ENCODE measurements around the gene P2RX3. TPM values are rescaled to one million over a fixed set of nuclear protein-coding genes. Genes with fewer than 3 reads are reported as not detected.
"Not testable (repeated sequence)": the region's sequence is repeated elsewhere in the genome, so short reads cannot be mapped to it uniquely, and the experiment has no call there.

The P2RX3 gene
- polyA plus RNA-seq, 6 donors from 2014 or later: not detected

DNA sequence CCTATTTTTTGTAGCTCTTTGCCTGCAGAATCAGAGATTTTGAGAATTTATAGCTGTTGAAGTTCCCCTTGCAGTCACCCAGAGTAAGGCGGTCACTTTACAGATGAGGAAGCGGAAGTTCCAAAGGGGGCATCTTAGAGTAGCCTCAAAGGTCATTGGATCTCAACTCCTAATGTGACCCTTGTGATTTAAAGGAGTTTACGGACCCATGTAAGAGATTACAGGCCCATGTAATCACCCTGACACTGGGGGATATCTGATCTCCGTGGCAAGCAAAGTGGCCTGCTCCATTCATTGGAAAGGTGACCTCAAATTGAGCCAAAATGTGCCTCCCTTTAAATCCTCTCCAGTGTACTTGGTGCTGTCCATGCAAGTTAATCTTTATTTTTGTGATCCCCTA is 15.7 kb downstream of the P2RX3 start:
- Mint-ChIP-seq H3K27ac (no peak overlapping the region), H3K4me1 (peaks cover 5 to 6% (median 6%) of the 10 kb centered on the region in 3 donors), H3K9me3 (peaks cover 0 to 6% (median 5%) of the 10 kb centered on the region in 7 donors), H3K27me3 (peaks cover 11 to 26% (median 20%) of the 10 kb centered on the region in 3 donors), H3K36me3 (no peaks in the 10 kb centered on the region), H3K4me3 (no peak overlapping the region)
- ATAC-seq (ENCODE audit: low read depth in 2 of 2) (no peak), DNase-seq (no peak)

DNA sequence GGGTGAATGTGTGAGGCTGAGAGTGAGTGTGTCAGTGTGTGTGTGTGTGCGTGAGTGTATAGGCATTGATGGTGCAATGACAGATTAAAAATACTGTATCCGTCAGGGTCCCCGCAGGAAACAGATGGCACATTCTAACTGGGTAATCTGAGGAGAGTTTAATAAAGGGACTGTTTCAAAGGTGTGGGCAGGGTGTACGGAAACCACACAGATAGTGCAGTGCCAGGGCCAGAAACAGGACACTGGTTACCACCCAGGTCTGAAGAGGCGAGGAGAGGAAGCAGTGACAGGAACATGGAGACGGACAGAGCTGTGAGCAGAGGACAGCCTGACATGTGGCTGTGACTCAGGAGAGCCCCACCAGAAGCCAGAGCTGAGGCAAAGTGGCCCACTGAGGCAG is 16.5 kb downstream of the P2RX3 start:
- Mint-ChIP-seq H3K27me3 (peaks cover 11 to 26% (median 20%) of the 10 kb centered on the region in 3 donors), H3K4me3 (no peak overlapping the region), H3K9me3 (peaks cover 0 to 6% (median 5%) of the 10 kb centered on the region in 7 donors), H3K4me1 (peaks cover 5 to 6% (median 6%) of the 10 kb centered on the region in 3 donors), H3K36me3 (no peaks in the 10 kb centered on the region), H3K27ac (no peak overlapping the region)
- ATAC-seq (ENCODE audit: low read depth in 2 of 2) (no peak), DNase-seq (no peak)

DNA sequence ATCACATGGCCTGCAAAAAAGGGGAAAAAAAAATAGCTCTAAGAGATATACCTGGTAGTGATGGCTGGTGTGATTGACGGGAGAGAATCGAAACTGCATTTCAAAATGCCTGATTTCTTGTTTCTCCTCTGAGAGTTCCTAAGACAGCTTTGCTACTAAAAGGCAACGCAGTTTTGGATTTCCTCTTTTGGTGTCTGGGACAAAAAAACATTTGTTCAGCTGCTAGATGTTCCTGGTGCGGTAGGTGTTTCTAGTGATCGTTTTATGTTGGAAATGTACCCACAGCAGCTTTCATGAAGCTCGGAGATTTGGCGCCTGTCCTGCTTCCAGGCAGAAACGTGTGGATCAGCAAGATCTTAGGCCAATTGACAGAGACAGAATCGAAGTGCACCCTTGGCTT is 18.1 kb downstream of the P2RX3 start:
- Mint-ChIP-seq H3K4me3 (no peak overlapping the region), H3K27me3 (peaks cover 10 to 22% (median 20%) of the 10 kb centered on the region in 3 donors), H3K36me3 (no peaks in the 10 kb centered on the region), H3K9me3 (peaks cover 0 to 5% (median 4%) of the 10 kb centered on the region in 7 donors), H3K4me1 (peaks cover 0 to 5% (median 2%) of the 10 kb centered on the region in 3 donors), H3K27ac (no peak overlapping the region)
- DNase-seq: no peak
- ATAC-seq (ENCODE audit: low read depth in 2 of 2): no peak

DNA sequence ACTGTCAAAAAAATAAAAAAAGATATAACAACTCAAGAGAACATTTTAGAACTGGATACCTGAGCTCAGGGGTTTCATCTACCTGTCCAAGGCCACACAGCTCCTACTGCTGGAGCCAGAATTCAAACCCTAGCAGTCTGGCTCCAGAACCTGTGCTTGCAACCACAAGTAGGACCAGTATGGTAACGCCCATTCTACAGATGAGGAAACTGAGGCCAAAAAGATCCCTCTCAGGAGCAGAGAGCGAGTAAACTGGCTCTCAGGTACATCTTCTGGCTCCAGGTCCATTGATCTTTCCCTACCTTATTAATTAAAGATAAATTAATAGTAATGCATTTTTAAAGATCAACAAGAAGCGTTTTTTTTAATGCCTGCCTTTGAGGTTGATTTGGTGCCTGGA is 19.2 kb downstream of the P2RX3 start:
- H3K27me3 Mint-ChIP-seq: peaks cover 12 to 27% (median 25%) of the 10 kb centered on the region in 3 donors
- no peak for ATAC-seq (ENCODE audit: low read depth in 2 of 2)
- H3K4me1 Mint-ChIP-seq: peaks cover 0 to 5% (median 2%) of the 10 kb centered on the region in 3 donors
- no peak overlapping the region for H3K4me3 Mint-ChIP-seq
- H3K9me3 Mint-ChIP-seq: no peaks in the 10 kb centered on the region
- DNase-seq: no peak
- H3K36me3 Mint-ChIP-seq: no peaks in the 10 kb centered on the region
- no peak overlapping the region for H3K27ac Mint-ChIP-seq

GRCh38 chr11:57357856-57358255 is 19.7 kb downstream of the P2RX3 start:
- Mint-ChIP-seq H3K4me1 (peaks cover 0 to 5% (median 2%) of the 10 kb centered on the region in 3 donors), H3K27me3 (peaks cover 13 to 28% (median 28%) of the 10 kb centered on the region in 3 donors), H3K9me3 (no peaks in the 10 kb centered on the region), H3K36me3 (no peaks in the 10 kb centered on the region), H3K27ac (no peak overlapping the region), H3K4me3 (no peak overlapping the region)
- ATAC-seq (ENCODE audit: low read depth in 2 of 2) (no peak), DNase-seq (no peak)

- ATAC-seq (ENCODE audit: low read depth in 2 of 2) (no peak), DNase-seq (no peak)
- Mint-ChIP-seq H3K4me3 (no peak overlapping the region), H3K36me3 (no peaks in the 10 kb centered on the region), H3K27me3 (peaks cover 19 to 31% (median 28%) of the 10 kb centered on the region in 3 donors), H3K9me3 (no peaks in the 10 kb centered on the region), H3K4me1 (peaks cover 0 to 5% (median 2%) of the 10 kb centered on the region in 3 donors), H3K27ac (peak overlapping the region in 1 of 6 donors; percentile 5)
Observed at GRCh38 chr11:57358543-57358961, 20.4 kb downstream of the P2RX3 start.

DNA sequence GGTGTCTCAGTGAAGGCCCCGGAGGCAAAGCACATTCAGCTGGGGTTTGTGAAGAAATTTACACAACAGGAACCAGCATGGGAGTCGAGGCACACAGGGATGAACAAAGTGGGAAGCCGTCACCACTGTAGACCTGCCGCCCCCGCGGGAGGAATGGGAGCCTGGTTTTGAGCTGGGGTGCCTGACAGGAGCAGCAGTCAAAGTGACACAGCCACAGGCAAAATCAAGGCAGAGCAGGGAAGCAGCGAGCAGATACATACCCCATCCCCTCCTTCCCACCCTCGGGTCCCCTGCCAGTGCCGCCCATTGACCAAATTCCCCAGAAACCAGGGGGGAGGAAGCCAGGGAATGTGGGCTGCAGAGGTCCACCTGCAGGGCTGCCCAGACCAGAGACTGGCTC is 20.8 kb downstream of the P2RX3 start:
- no peak for DNase-seq
- H3K4me3 Mint-ChIP-seq: no peak overlapping the region
- no peaks in the 10 kb centered on the region for H3K9me3 Mint-ChIP-seq
- no peak overlapping the region for H3K27ac Mint-ChIP-seq
- no peak for ATAC-seq (ENCODE audit: low read depth in 2 of 2)
- H3K36me3 Mint-ChIP-seq: no peaks in the 10 kb centered on the region
- H3K4me1 Mint-ChIP-seq: peaks cover 0 to 5% (median 2%) of the 10 kb centered on the region in 3 donors
- peaks cover 19 to 31% (median 28%) of the 10 kb centered on the region in 3 donors for H3K27me3 Mint-ChIP-seq

- Mint-ChIP-seq H3K4me3 (no peak overlapping the region), H3K4me1 (peaks cover 0 to 4% (median 2%) of the 10 kb centered on the region in 3 donors), H3K36me3 (no peaks in the 10 kb centered on the region), H3K9me3 (no peaks in the 10 kb centered on the region), H3K27me3 (peaks cover 21 to 28% (median 28%) of the 10 kb centered on the region in 3 donors), H3K27ac (no peak overlapping the region)
- DNase-seq: no peak
- ATAC-seq (ENCODE audit: low read depth in 2 of 2): no peak
Observed at GRCh38 chr11:57359396-57359795, 21.2 kb downstream of the P2RX3 start.

DNA sequence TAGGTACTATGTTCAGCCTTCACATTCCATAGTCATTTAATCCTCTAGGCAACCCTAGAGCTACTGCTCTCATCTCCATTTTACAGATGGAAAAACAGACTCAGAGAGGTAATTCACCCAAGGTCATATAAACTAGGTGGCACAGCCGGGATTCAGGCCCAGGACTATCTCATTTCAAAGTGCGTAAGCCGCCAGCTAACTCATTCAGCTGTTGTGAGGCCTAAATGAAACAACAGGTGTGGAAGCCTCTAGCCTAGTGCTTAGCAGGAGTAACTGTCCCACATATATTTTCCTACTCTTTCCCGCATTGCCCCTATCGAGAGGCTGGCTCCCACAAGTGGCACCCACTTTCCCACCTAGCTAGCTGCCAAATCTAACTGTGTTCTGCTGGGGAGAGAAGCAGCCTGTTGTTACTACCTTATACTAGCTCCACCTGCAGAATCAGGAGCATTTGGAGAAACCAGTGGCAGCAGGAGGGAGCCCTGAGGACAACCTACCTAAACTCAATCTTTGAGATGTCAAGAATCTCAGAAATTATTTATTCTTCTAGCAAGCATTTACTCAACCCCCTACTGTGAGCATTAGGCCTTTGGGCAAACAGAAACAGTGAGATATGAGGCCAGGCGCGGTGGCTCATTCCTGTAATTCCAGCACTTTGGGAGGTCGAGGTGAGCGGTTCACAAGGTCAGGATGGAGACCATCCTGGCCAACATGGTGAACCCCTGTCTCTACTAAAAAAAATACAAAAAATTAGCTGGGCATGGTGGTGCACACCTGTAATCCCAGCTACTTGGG is 21.9 kb downstream of the P2RX3 start:
- no peaks in the 10 kb centered on the region for H3K36me3 Mint-ChIP-seq
- peaks cover 22 to 27% (median 22%) of the 10 kb centered on the region in 3 donors for H3K27me3 Mint-ChIP-seq
- no peak for DNase-seq
- H3K4me3 Mint-ChIP-seq: no peak overlapping the region
- ATAC-seq (ENCODE audit: low read depth in 2 of 2): no peak
- no peaks in the 10 kb centered on the region for H3K9me3 Mint-ChIP-seq
- peaks cover 0 to 2% (median 0%) of the 10 kb centered on the region in 3 donors for H3K4me1 Mint-ChIP-seq
- H3K27ac Mint-ChIP-seq: no peak overlapping the region

- peaks cover 21 to 33% (median 22%) of the 10 kb centered on the region in 3 donors for H3K27me3 Mint-ChIP-seq
- ATAC-seq (ENCODE audit: low read depth in 2 of 2): no peak
- no peaks in the 10 kb centered on the region for H3K36me3 Mint-ChIP-seq
- H3K4me3 Mint-ChIP-seq: no peak overlapping the region
- DNase-seq: no peak
- H3K9me3 Mint-ChIP-seq: no peaks in the 10 kb centered on the region
- no peak overlapping the region for H3K27ac Mint-ChIP-seq
- H3K4me1 Mint-ChIP-seq: peaks cover 0 to 2% (median 0%) of the 10 kb centered on the region in 3 donors
Observed at GRCh38 chr11:57360991-57361390, 22.8 kb downstream of the P2RX3 start.

DNA sequence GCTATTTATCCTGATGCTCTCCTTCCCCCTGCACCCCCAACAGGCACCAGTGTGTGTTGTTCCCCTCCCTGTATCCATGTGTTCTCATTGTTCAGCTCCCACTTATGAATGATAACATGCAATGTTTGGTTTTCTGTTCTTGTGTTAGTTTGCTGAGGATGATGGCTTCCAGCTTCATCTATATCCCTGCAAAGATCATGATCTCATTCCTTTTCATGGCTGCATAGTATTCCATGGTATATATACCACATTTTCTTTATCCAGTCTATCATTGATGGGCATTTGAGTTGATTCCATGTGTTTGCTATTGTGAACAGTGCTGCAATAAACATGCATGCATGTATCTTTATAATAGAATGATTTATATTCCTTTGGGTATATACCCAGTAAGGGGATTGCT is 23.3 kb downstream of the P2RX3 start:
- not testable (repeated sequence) for DNase-seq; ATAC-seq (ENCODE audit: low read depth in 2 of 2); H3K36me3 Mint-ChIP-seq; H3K4me3 Mint-ChIP-seq; H3K27ac Mint-ChIP-seq; H3K4me1 Mint-ChIP-seq; H3K9me3 Mint-ChIP-seq
- H3K27me3 Mint-ChIP-seq: peaks cover 16 to 33% (median 22%) of the 10 kb centered on the region in 3 donors

DNA sequence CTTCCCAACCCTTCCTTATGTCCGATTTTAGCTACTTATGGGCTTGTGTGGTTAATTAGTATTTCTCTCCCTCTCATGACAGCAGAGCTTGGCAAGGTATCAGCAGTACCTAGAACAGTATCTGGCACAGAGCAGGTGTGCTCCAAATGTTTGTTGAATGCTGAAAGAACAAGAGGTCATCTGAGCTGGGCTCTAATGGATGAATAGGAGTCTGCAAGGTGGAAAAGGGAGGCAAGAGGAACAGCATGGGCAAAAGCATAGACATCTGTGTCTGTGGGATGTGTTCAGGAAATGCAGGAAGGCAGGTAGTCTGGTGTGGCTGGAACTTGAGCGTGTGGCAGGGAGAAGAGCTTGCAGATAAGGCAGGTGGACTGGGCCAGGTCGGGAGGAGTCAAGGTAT is 23.8 kb downstream of the P2RX3 start:
- H3K4me3 Mint-ChIP-seq: no peak overlapping the region
- no peaks in the 10 kb centered on the region for H3K9me3 Mint-ChIP-seq
- DNase-seq (no peak), ATAC-seq (ENCODE audit: low read depth in 2 of 2) (no peak)
- H3K27ac Mint-ChIP-seq: peak overlapping the region in 2 of 6 donors; percentile 3 to 5
- H3K4me1 Mint-ChIP-seq: no peaks in the 10 kb centered on the region
- peaks cover 11 to 33% (median 27%) of the 10 kb centered on the region in 3 donors for H3K27me3 Mint-ChIP-seq
- H3K36me3 Mint-ChIP-seq: no peaks in the 10 kb centered on the region

DNA sequence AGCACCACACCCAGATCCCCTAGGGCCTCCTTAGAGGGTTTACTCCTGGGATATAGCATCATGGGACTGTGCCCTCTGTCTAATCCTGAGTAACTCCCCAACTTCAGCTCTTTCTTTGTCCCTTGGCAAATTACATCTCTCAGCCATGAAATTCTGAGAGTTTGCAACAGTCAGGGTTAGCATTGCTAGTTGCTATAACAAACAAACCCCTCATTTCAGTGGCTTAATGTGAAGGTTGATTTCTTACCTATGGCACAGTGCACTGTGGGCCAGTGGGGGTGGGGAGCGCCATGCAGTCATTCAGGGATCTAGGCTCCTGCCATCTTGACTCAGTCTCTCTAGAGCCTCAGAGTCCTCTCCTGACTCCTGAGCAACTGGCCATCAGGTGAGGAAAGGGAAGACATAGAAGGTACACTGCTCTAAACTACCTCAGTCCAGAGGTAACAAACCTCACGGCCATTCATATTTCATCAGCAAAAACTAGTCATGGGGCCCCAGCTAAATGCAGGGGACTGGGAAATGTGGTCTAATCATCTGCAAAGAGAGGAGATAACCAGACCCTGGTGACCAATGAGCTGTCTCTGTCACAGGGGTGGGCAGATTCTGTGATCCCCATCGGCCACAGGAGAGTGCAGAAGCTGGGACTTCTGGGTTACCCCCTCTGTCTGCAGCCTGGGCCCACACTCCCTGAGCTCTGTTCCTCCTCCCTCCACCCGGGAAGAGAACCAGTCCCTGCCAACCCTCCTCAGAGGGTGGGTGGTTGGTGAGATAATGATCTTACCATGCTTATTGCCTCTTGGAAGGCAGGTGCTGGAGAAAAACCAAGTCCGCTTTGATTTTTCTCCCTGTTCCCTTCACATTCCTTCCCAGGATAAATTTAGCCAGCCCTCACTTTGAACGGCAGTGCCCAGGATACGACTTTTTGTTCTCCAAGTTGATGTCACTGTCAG is 25.3 kb downstream of the P2RX3 start:
- DNase-seq: no peak
- H3K4me3 Mint-ChIP-seq: no peak overlapping the region
- no peaks in the 10 kb centered on the region for H3K4me1 Mint-ChIP-seq
- ATAC-seq (ENCODE audit: low read depth in 2 of 2): no peak
- peaks cover 11 to 35% (median 33%) of the 10 kb centered on the region in 3 donors for H3K27me3 Mint-ChIP-seq
- H3K36me3 Mint-ChIP-seq: no peaks in the 10 kb centered on the region
- H3K9me3 Mint-ChIP-seq: no peaks in the 10 kb centered on the region
- no peak overlapping the region for H3K27ac Mint-ChIP-seq
